Right lobe of liver (tissue), 6 donors: ENCODE measurements around the gene JUND. TPM values are rescaled to one million over a fixed set of nuclear protein-coding genes. Genes with fewer than 3 reads are reported as not detected.

Experiments used
- ATAC-seq, 4 donors: fragments of 200-7000 bp; cut with Tn5 transposase; one replicate each; pipeline ENCODE4 v1.9.1; 2020; ENCODE audit warnings: mild to moderate bottlenecking in 4 of 4, moderate library complexity in 4 of 4
- DNase-seq, 3 donors: peaks; one replicate each; pipeline ENCODE4 v3.0.0-alpha.2; 2020
- H3K27ac ChIP-seq, 3 donors: fragments of 200-600 bp; one replicate each; pipeline ENCODE4 v1.8.0; 2022
- H3K27me3 ChIP-seq, 2 donors: fragments of 200-600 bp; one replicate each; pipeline ENCODE4 v1.8.0; 2022
- H3K36me3 ChIP-seq, 4 donors: fragments of 200-600 bp; sonication (generic) in 1 of 4; one replicate each; pipeline versions ENCODE4 v1.5.1 to v1.8.0; 2017 to 2022; ENCODE audit warnings: control low read depth in 1 of 4
- H3K4me1 ChIP-seq, 4 donors: fragments of 200-600 bp; sonication (generic) in 1 of 4; one replicate each; pipeline versions ENCODE4 v1.5.1 to v1.8.0; 2017 to 2022; ENCODE audit warnings: control low read depth in 1 of 4
- H3K4me3 ChIP-seq, 3 donors: fragments of 200-600 bp; one replicate each; pipeline ENCODE4 v1.8.0; 2022
- H3K9me3 ChIP-seq, 4 donors: fragments of 200-600 bp; sonication (generic) in 1 of 4; one replicate each; pipeline versions ENCODE4 v1.5.1 to v1.8.0; 2017 to 2022; ENCODE audit warnings: control low read depth in 1 of 4
- POLR2A ChIP-seq: fragments of 450-650 bp; IDR thresholded peaks from one replicate; pipeline ENCODE4 v1.6.1; 2017; ENCODE audit warnings: antibody characterized with exemption, mild to moderate bottlenecking
- WGBS: methylation state at CpG from one replicate; pipeline ENCODE4 v1.1.6; 2018; ENCODE audit warnings: low coverage, low lambda C conversion rate; ENCODE audit not compliant: insufficient coverage; ENCODE audit errors: missing lambda C conversion rate; 5-methylcytosine and 5-hydroxymethylcytosine counted together
- intact Hi-C, 2 donors: fragments of 100-400 bp; cut with DNase I; formaldehyde crosslinking; loops; one replicate each; pipeline versions ENCODE4 v1.11.2 to v1.14.1; 2022
- total RNA-seq, 6 experiments: library from RNA; depleted of rRNA in 2 of 6; stranded (reverse); fragments of >200 nt in 2 of 6; fragmentation: NEBNext Ultra II Directional in 3 of 6; extraction: Animal tissue kit (Norgen Biotek cat#: 25700) in 3 of 6; gene quantifications; one replicate each; pipeline versions ENCODE4 v1.1.0 to v1.2.4, GENCODE V29; 2016 to 2023
- TF ChIP-seq, protein P1 (sequence below), 4 donors: fragments of 200-600 bp in 3 of 4; fragments of 450-650 bp in 1 of 4; IDR thresholded peaks; one replicate each; pipeline versions ENCODE4 v1.5.1 to v1.8.0; 2016 to 2022; ENCODE audit warnings: antibody characterized with exemption in 4 of 4, mild to moderate bottlenecking in 2 of 4
- donor health status: DM: no; HTN: yes; CAD: no.
- donor health status: DM: no; HTN: no; CAD: no.
- donor health status: DM: no; HTN: no; CAD: no.
- donor health status: DM: no; HTN: yes; CAD: no.
- donor health status: DM: no; HTN: yes; CAD: no.

The JUND gene
- total RNA-seq, 6 experiments from 2014 or later = 29.3 to 188 (median 134) TPM

- intact Hi-C loops = no loop called here
- DNase-seq = peak in 2 of 3 donors; percentile 48 to 60
- Histone ChIP-seq H3K27ac (peak overlapping the region in 2 of 3 donors; percentile 97 to 99), H3K36me3 (no peaks in the 10 kb centered on the region), H3K4me3 (no peak overlapping the region), H3K27me3 (no peaks in the 10 kb centered on the region), H3K9me3 (no peaks in the 10 kb centered on the region), H3K4me1 (peaks cover 0 to 13% (median 0%) of the 10 kb centered on the region in 4 donors)
- WGBS = 35% methylated on average over 10 of the region's 14 CpGs
- no peak for ATAC-seq
- no peak for TF ChIP-seq POLR2A
- TF ChIP-seq, protein P1, sequence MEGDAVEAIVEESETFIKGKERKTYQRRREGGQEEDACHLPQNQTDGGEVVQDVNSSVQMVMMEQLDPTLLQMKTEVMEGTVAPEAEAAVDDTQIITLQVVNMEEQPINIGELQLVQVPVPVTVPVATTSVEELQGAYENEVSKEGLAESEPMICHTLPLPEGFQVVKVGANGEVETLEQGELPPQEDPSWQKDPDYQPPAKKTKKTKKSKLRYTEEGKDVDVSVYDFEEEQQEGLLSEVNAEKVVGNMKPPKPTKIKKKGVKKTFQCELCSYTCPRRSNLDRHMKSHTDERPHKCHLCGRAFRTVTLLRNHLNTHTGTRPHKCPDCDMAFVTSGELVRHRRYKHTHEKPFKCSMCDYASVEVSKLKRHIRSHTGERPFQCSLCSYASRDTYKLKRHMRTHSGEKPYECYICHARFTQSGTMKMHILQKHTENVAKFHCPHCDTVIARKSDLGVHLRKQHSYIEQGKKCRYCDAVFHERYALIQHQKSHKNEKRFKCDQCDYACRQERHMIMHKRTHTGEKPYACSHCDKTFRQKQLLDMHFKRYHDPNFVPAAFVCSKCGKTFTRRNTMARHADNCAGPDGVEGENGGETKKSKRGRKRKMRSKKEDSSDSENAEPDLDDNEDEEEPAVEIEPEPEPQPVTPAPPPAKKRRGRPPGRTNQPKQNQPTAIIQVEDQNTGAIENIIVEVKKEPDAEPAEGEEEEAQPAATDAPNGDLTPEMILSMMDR (IDR thresholded peaks at IDR 0.05) = no peak
These were observed 9.0 kb upstream of the JUND start for GRCh38 chr19:18290302-18291018.

DNA sequence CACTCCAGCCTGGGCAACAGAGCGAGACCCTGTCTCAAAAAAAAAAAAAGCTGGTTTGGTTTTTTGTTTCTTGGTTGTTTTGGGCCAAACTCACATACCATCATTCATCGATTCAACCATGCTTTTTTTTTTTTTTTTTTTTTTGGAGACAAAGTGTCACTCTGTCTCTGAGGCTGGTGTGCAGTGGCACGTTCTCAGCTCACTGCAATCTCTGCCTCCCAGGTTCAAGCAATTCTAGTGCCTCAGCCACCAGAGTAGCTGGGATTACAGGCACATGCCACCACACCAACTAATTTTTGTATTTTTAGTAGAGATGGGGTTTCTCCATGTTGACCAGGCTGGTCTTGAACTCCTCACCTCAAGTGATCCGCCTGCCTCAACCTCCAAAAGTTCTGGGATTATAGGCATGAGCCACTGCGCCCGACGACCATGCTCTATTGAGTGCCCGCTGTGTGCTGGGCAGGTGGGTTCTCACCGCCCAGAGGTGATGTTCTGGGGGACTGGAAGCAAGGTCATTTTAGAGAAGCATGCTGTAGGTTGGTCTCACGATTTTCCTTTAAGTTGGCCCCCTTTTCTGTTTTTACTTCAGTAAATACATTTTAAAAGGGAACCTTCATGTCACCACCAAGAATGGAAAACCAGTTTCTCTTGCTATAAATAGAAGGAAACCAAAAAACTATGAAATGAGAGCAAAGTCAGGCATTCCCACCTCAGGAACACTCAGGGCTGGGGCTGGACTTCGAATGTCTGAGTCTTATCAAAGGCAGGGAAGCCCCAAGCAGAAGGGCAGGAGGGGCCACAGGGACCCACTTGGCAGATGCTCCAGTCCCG is 8.3 kb upstream of the JUND start:
- ATAC-seq (no peak), DNase-seq (no peak)
- WGBS = 58% methylated on average over 11 of the region's 12 CpGs
- no peaks in the 10 kb centered on the region for H3K9me3 ChIP-seq
- H3K4me1 ChIP-seq = peaks cover 0 to 13% (median 0%) of the 10 kb centered on the region in 4 donors
- H3K27me3 ChIP-seq = no peaks in the 10 kb centered on the region
- peak overlapping the region in 1 of 3 donors; percentile 97 for H3K27ac ChIP-seq
- H3K36me3 ChIP-seq = no peaks in the 10 kb centered on the region
- no peak overlapping the region for H3K4me3 ChIP-seq
- TF ChIP-seq, protein P1 (IDR thresholded peaks at IDR 0.05) = no peak
- no peak for TF ChIP-seq POLR2A
- intact Hi-C loops = loop anchor here in 1 of 2 donors (5.0 kb wide), 1 partner anchor 33 kb away; the partner anchor contains the start of gene LSM4

- Histone ChIP-seq H3K4me3 (no peak overlapping the region), H3K27me3 (no peaks in the 10 kb centered on the region), H3K36me3 (no peaks in the 10 kb centered on the region), H3K4me1 (peaks cover 0 to 11% (median 0%) of the 10 kb centered on the region in 4 donors), H3K9me3 (no peaks in the 10 kb centered on the region), H3K27ac (no peak overlapping the region)
- DNase-seq = no peak
- ATAC-seq = no peak
- intact Hi-C loops = loop anchor here in 1 of 2 donors (5.0 kb wide), 1 partner anchor 34 kb away; the partner anchor contains the start of gene LSM4
- WGBS = 81% methylated on average over 5 of the region's 26 CpGs
- no peak for TF ChIP-seq POLR2A
- TF ChIP-seq, protein P1 (IDR thresholded peaks at IDR 0.05) = no peak
These were observed 6.7 kb upstream of the JUND start for GRCh38 chr19:18287836-18288772.

DNA sequence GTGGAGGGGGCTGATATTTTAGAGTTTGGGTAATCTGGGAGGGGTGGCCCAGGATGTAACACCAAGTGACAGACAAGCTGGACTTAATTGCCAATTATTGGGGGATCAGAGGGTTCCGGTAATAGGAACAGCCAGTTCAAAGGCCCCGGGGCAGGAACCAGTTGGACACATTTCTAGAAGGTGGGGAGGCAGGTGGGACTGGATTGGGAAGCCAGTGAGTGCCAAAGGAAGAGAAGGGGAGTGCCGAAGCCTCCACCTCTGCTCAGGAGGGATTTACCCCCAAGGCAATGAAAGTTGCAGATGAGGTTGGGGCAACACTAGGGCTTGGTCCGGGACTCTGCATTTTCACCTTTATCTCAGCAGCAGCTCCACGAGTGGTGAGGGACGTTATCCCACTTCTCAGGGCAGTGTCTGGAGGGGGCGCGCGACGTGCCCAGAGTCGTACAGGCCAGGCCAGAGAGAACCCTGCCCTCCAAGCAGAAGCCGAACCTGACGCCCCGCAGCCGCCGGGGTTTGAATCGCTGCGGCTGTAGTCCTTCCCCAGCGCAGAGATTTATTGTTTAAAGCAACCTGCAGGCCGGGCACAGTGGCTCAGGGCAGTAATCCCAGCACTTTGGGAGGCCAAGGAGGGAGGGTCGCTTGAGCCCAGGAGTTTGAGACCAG is 5.7 kb upstream of the JUND start:
- DNase-seq (no peak), ATAC-seq (no peak)
- Histone ChIP-seq H3K27me3 (no peaks in the 10 kb centered on the region), H3K27ac (no peak overlapping the region), H3K9me3 (no peaks in the 10 kb centered on the region), H3K4me1 (peaks cover 0 to 13% (median 4%) of the 10 kb centered on the region in 4 donors), H3K4me3 (no peak overlapping the region), H3K36me3 (no peaks in the 10 kb centered on the region)
- WGBS = 89% methylated on average over 3 of the region's 21 CpGs
- no peak for TF ChIP-seq POLR2A
- TF ChIP-seq, protein P1 (IDR thresholded peaks at IDR 0.05) = no peak
- intact Hi-C loops = loop anchor here in 1 of 2 donors (5.0 kb wide), 1 partner anchor 35 kb away; the partner anchor contains the start of gene LSM4
